H1 (cell line): Measurements from ENCODE around the gene QDPR. TPM values are rescaled to one million over a fixed set of nuclear protein-coding genes. Genes with fewer than 3 reads are reported as not detected.

Experiments used
- ASH2L ChIP-seq: fragments of 200-600, 300-600 bp; sonication (generic); IDR thresholded peaks from one replicate; pipeline ENCODE4 v1.7.1; 2017; ENCODE audit warnings: low read length
- CHD2 ChIP-seq: IDR thresholded peaks from 2 replicates; pipeline ENCODE4 v1.6.1; 2012; ENCODE audit warnings: low read length, improper control_type of control experiment
- CTBP2 ChIP-seq: IDR thresholded peaks from 2 replicates; pipeline ENCODE4 v1.7.0; 2011; ENCODE audit warnings: borderline replicate concordance, mild to moderate bottlenecking, moderate library complexity, mixed read lengths, low read length; ENCODE audit not compliant: insufficient read depth, insufficient read length
- FOSL1 ChIP-seq: IDR thresholded peaks from 2 replicates; pipeline ENCODE4 v1.6.1; 2011; ENCODE audit warnings: mild to moderate bottlenecking, low read depth, low read length, moderate library complexity; ENCODE audit not compliant: insufficient read depth
- NANOG ChIP-seq: IDR thresholded peaks from 2 replicates; pipeline ENCODE4 v1.6.1; 2011; ENCODE audit warnings: low read length, low read depth, mild to moderate bottlenecking, inconsistent platforms; ENCODE audit not compliant: insufficient read depth, poor library complexity, severe bottlenecking
- RBBP5 ChIP-seq: IDR thresholded peaks from 2 replicates; pipeline ENCODE4 v1.7.1; 2012; ENCODE audit warnings: low read depth, mild to moderate bottlenecking, inconsistent platforms, low read length, moderate library complexity, borderline replicate concordance
- RXRA ChIP-seq: IDR thresholded peaks from 2 replicates; pipeline ENCODE4 v1.6.1; 2011; ENCODE audit warnings: low read depth, mild to moderate bottlenecking, low read length, moderate library complexity; ENCODE audit not compliant: insufficient read depth
- TBP ChIP-seq: IDR thresholded peaks from 2 replicates; pipeline ENCODE4 v1.6.1; 2011; ENCODE audit warnings: low read depth, low read length, improper control_type of control experiment
- polyA plus RNA-seq, 7 experiments: library from polyadenylated mRNA; depleted of rRNA in 3 of 7; stranded (reverse) in 5 of 7; unstranded in 2 of 7; fragments of >200 nt in 5 of 7; fragments of 200-250 nt in 2 of 7; gene quantifications; 1 replicate in 5 of 7; 2 replicates in 1 of 7; 4 replicates in 1 of 7; pipeline versions ENCODE4 v1.2.1 to v1.2.3, GENCODE V29; 2011 to 2013; ENCODE audit warnings: missing spikeins in 2 of 7, mixed read lengths in 2 of 7
- total RNA-seq: library from RNA; stranded (reverse); fragmentation: NEBNext Ultra II Directional; extraction: Animal tissue kit (Norgen Biotek cat#: 25700); gene quantifications from 2 replicates; pipeline ENCODE4 v1.2.1, GENCODE V29; 2021

QDPR gene
- total and polyA plus RNA-seq, 2 of the 8 experiments (the other 6 are each of a cell fraction or from before 2014, with no cell fraction given) = 33.6 to 35.9 TPM

DNA sequence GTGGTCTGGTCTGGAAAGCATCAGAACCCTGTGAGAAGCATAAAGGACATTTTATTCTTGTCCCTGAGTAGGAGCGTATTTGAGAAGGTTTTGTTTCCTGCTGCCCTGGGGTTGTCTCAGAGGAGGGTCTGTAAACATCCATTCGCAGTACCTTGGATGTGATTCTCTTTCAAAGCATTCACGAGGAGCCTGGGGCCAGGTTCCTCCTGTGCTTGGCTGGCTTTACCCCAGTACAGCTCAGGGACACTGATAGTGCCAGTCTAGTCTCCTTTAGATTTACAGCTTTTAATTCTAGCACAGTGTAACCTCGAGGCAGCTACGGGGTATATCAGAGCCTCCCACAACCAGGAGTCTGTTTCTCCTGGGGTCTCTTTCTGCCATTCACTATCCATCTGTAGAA is 5.8 kb upstream of the QDPR start (continued):
- TF ChIP-seq CHD2 = no peak
- no peak for TF ChIP-seq ASH2L
- no peak for TF ChIP-seq RBBP5
- no peak for TF ChIP-seq FOSL1
- TF ChIP-seq TBP = no peak
- no peak for TF ChIP-seq CTBP2
- no peak for TF ChIP-seq RXRA
- no peak for TF ChIP-seq NANOG
